Activated CD4-positive, alpha-beta T cell treated with anti-CD3 and anti-CD28 coated beads for 24 hours (primary cell): ENCODE results near the gene BIRC6.
"Not testable (repeated sequence)": the region's sequence is repeated elsewhere in the genome, so short reads cannot be mapped to it uniquely, and the experiment has no call there.

ENCODE experiments used
- DNase-seq, 2 donors: peaks; one replicate each; pipeline ENCODE4 v3.0.0-alpha.2; 2020; ENCODE audit warnings: low read depth in 2 of 2

Gene BIRC6

DNA sequence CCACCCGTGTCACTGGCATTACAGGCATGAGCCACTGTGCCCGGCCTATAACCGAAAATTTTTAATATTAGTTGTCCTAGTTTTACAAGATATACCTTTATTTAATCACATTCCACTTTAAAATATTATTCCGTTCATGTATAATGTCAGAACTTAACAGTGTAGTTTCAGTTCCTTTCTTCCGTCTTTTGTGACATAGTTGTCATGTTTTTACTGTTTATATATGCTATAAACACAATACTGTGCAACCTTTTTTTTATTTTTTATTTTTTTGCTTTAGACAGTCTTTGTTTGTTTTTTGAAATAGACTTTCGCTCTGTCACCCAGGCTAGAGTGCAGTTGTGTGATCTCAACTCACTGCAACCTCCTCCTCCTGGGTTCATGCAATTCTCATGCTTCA is 141.5 kb downstream of the BIRC6 start:
- no peak for DNase-seq

DNA sequence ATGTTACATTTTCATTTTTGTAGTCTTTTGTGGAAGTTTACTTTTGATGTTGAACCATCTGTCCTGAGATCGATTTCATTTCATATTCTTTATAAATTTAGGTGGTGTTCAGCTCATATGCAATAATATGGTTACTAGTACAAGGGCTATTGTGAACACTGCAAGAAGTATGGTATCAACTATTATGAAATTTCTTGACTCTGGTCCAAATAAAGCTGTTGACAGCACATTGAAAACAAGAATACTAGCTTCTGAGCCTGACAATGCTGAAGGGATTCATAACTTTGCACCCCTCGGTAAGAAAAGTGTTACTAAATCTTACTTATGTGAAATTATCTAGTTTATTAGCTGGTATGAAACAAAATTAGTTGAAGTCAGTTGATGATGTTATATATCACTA is 146.1 kb downstream of the BIRC6 start:
- DNase-seq, result no peak

DNA sequence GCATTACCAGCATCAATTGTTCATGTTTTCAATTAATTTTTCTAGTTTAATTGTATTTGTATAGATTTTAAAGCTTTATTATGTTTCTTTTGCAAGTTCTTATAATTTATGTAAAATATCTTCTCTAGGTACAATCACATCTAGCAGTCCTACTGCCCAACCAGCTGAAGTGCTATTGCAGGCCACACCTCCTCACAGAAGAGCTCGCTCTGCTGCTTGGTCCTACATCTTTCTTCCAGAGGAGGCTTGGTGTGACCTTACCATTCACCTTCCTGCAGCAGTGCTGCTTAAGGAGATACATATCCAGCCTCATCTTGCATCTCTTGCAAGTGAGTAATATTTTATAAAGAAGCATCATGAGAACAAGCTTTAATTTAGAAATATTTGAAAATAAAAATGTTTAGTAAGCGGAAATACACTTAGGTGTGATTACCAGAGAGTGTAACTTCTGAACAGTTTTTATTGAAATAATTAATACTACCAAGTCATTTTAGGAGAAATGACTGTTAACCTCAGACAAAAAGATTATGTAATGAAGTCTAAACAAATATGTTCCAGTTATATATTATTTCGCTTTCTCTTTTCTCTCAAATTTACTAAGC is 148.2 kb downstream of the BIRC6 start:
- DNase-seq, result no peak

DNA sequence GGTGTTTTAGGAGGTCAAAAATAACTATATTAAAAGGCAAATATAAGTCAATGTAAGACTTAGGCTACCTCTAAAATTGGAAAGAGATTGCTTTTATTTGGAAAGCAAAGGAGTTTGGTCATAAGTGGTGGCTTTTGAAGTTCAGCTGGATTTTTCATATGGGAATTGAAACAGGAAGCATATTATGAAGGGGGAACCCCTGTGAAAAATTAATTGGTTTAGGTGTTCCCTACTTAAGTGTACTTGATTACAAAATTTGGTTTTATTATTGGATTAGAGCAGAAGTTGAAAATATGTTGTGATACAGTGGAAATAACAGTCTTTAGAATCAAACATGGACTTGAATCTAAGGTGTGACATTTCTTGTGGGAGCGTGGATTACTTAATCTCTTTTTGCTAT is 149.6 kb downstream of the BIRC6 start:
- DNase-seq, result no peak

DNA sequence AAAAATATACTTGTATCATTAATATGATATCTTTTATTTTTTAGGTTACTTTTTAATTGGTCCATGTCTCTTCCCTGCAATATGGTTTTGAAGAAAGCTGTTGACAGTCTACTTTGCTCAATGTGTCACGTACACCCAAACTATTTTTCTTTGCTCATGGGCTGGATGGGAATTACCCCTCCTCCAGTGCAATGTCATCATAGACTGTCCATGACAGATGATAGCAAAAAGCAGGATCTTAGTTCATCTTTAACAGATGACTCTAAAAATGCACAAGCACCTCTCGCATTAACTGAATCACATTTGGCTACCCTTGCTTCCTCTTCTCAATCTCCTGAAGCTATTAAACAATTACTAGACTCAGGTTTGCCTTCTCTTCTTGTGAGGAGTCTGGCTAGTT is 158.1 kb downstream of the BIRC6 start:
- DNase-seq, result no peak

DNA sequence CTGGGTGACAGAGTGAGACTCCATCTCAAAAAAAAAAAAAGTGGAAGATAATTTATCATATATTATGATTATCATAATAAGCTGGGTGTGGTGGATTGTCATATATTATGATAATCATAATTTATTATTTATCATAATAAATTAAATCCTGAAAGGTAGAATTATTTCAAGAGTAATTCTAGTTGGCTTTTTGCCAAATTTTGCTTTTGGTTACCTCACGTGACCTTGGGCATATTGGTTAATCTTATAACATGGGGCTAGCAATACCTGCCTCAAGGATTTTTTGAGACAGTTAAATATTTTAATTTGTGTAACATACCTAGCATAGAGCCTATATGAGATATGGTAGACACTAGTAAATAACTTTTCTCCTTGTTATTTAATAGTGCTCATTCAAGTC is 159.7 kb downstream of the BIRC6 start:
- DNase-seq, result no peak

DNA sequence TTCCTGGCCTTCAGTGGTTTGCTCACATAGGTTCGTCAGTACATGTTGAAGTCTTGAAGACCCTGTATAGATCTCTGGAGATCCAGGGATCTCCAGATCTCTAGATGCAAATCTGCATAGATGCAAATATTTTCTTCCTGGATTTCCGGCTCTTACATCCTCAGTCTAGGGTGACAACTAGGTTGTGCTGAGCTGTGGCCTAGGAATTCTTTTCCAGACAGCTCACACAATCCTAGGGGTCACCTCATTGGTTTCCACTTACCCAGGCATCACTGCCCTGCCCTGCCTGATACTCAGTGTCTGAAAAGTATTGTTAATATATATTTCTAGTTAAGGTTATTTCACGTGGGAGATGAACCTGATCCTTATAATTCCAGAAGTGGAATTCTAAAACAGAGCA is 165.9 kb downstream of the BIRC6 start:
- no peak for DNase-seq

DNA sequence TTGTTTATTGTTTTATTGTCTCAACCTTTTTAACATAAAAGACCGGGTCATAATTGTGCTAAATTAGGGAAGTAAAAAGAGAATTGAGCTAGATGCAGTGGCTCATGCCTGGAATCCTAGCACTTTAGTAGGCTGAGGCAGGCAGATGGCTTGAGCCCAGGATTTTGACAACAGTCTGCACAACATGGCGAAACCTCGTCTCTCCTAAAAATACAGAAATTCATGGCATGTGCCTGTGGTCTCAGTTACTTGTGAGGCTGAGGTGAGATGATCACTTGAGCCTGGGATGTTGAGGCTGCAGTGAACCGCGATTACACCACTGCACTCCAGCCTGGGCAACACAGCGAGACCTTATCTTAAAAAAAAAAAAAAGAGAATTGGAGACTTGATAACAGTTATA is 166.9 kb downstream of the BIRC6 start:
- no peak for DNase-seq

DNA sequence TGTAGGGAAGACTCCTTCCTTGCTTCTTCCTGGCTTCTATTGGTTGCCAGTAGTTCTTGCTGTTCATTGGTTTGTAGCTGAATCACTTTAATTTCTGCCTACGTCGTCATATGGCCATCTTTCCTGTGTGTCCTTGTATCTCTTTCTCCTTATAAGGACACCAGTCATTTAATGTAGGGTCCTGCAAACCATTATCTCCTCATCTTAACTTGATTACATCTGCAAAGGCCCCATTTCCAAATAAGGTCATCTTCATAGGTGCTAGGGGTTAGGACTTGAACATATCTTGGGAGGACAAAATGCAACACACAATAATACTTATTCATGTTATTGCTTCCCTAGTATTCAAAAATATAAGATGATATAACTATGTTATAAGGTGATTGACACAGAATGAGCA is 175.5 kb downstream of the BIRC6 start:
- DNase-seq, result no peak

DNA sequence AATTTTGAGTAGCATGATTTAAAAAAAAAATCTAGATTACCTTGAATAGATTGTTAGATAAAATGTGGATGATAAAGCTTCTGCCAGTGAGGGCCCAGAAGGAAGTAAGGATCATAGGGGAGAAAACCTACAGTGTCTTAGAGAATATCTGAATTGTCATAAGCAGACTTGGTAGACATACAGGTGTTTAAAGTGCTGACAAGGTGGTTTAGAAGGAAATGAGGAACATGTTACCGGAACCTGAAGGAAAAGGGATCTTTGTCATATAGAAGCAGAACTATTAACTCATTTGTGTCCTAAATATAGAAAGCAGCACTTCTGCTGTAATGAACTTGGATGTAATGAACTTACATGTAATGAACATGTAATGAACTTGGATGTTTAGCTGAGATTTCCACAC is 176.1 kb downstream of the BIRC6 start:
- no peak for DNase-seq

DNA sequence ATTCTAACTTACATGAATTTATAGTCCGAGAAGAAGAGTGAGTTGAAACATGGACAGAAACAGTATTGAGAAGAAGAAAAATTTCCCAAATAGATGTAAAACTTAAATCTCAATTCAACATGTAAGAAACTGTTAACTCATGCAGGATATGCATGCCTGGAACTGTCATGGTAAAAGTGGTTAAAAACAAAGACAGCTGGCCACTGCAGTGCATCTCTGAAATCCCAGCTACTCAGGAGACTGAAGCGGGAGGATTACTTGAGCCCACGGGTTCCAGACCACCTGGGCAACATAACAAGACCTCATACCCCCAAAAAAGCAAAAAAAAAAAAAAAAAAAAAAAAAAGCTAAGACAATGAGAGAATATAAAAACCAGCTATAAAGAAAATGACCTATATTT is 178.0 kb downstream of the BIRC6 start:
- DNase-seq, result no peak

DNA sequence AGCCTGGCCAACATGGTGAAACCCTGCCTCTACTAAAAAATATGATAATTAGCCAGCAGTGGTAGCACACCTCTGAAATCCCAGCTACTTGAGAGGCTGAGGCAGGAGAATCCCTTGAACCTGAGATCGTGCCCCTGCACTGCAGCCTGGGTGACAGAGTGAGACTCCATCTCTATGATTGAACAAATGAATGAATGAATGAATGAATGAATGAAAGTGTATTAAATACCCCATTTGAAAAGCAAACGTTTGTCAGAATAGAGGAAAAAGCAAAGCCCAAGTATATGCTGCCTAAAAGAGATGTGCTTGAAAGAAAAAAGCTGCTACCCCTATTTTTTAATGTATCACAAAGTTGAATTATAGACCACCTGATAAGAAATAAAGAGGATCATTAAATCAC is 181.9 kb downstream of the BIRC6 start:
- no peak for DNase-seq

DNA sequence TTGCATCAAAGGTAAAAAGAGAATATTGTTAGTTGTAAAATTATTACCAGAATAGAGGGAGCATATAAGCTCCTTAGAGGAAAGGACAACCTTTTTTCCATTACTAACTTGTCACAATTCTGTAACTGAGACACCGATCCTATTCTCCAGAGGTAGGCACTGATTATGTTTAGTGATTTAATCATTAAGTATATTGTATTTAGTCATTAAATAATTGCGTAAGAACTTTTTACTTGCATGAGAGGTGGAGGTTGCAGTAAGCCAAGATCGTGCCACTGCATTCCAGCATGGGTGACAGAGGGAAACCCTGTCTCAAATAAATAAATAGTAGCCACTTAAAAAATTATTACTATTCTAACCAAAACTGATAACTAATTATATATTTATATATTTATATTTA is 195.7 kb downstream of the BIRC6 start:
- not testable (repeated sequence) for DNase-seq

DNA sequence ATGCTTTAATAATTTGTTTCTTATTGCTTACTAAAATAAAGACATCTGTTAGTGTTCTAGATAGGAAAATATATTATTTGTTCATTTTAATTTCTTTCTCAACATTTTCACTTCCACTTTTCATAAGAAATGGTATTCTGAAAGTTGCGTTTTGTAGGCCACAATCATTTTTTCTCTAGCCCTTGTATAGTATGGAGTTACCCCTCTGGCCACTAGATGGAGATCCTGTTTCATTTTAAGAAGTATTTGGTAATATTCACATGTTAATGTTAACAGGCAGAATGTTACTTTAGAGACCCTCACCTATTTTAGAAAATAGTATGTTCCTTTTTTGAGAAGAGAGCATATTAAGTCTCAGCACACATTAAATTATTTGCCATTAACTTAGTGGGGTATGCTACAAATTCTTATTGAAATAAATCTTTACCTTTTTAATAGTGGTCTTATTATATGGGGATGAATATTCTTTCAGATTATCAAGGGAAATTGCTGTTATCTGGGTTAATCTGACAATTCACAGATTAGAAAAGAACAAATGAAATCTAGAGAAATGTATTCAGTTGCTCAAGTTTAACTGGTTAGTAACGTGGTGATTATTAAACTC is 197.1 kb downstream of the BIRC6 start:
- no peak for DNase-seq

DNA sequence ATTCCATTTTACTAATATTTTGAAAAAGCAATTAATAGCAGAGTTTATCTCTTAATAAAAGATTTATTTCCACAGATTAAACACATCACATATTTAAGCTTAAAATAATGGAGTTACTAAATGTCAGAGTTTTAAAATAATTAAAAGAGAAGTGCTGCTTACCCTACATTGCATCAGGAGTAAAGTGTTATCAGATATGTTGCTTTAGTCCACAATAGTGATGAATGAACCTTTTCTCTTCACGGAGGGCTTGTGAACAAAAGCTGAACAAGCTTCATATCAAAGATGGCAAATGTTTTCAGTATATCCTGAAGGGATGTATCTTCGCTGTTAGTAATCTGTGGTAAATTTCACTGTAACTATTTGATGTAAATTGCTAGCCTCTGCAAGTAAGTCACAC is 201.7 kb downstream of the BIRC6 start:
- no peak for DNase-seq

DNA sequence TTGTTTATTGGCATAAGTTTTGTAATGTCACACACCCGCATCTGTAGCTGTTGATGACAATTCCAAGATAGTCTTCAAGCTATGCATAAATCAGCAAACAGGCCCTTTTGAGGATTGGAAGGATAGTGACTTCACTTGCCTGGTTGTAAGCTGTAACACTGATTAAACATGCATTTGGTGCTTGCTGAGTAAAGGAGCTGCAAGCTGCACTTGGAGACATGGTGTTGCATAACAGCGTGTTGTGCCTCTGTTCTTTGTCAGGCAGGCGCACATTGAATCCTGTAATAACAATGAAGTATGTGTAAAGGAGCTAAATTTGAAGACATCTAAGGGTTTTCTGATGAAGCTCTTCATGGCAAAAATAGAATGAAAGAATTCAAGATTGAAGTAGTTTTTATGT is 202.3 kb downstream of the BIRC6 start:
- DNase-seq, result no peak

DNA sequence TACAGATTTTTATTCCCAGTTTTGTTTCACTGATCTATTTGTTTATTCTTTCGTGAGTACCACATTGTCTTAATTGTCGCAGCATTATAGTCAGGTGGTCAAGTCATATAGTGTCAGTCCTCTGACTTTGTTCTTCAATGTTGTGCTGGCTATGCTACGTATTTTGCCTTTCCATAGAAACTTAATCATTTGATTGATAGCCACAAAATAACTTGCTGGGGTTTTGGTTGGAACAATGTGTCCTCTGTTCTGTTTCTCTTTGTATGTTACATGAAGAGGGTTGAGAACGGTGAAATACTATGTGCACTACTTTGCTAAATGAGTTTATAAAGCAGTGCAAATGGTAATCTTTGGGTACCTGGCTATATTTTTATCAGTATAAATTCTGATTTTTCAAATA is 206.1 kb downstream of the BIRC6 start:
- no peak for DNase-seq

DNA sequence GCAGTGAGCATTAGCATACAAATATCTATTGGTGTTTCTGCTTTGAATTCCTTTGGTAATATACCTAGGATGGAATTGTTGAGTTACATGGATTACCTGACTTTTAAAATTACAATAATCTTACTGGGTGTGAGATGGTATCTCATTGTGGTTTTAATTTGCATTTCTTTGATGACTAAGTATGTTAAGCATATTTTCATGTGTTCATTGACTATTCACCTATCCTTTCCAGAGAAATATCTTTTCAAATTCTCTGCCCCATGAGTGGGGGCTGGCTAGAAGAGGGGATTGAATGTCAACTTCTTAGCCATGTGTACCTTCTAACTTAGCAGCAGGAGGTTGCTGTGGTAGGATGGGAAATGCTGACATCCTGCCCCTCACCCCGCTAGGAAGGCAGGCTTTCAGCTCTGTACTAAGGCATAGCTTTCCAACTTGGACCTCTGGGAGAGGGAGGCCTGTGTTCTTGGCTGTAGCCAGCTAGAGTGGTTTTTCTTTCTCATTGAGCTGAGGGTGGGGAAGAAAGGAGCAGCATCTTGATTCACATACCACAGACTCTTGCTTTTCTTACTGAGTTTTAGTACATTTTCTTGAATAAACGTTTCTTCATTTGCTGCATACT is 207.7 kb downstream of the BIRC6 start:
- no peak for DNase-seq

DNA sequence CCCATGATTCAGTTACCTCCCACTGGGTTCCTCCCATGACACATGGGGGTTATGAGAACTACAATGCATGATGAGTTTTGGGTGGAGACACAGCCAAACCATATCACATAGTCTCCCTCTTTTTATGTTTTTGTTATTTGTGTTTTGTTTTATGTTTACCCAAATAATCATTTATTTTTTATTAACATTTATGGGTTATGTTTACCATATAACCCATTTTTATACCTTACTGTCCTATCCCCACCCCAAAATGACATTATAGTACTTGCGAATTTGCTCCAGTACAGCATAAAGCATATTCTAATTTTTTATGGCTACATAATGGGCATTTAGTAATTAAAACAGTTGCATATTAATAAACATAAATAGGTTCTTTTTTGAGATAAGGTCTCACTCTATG is 209.1 kb downstream of the BIRC6 start:
- DNase-seq, result no peak

DNA sequence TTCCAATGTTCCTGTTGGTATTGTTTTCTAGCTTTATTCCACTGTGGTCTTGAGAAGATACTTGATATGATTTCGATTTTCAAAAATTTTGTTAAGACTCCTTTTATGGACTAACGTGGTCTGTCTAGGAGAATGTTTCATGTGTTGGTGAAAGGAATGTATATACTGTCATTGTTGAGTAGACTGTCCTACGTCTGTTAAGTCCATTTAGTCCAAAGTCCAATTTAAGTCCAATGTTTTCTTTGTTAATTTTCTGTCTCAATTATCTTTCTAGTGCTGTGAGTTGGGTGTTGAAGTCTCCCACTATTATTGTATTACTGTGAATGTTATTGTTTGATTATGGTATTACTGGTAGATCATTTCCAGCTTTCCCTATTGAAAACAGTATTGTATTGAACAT is 215.2 kb downstream of the BIRC6 start:
- DNase-seq, result no peak

DNA sequence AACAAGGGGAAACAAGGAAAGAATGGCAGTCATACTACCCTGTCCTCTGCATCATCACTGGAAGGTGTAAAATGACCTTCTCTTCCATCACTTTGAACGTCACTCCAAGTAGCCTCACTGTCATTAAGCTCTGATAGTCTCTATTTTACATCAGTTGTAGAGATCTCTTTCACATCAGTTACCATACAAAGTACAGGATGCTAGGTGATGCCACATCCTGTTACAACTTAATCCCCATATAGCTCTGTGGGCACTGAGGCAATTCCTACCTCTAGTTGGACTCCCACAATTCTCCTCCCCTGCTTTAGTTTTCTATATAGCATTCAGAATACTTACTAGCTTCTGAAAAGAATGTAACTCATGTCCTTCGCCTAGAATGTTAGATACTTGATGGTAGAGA is 215.9 kb downstream of the BIRC6 start:
- no peak for DNase-seq

DNA sequence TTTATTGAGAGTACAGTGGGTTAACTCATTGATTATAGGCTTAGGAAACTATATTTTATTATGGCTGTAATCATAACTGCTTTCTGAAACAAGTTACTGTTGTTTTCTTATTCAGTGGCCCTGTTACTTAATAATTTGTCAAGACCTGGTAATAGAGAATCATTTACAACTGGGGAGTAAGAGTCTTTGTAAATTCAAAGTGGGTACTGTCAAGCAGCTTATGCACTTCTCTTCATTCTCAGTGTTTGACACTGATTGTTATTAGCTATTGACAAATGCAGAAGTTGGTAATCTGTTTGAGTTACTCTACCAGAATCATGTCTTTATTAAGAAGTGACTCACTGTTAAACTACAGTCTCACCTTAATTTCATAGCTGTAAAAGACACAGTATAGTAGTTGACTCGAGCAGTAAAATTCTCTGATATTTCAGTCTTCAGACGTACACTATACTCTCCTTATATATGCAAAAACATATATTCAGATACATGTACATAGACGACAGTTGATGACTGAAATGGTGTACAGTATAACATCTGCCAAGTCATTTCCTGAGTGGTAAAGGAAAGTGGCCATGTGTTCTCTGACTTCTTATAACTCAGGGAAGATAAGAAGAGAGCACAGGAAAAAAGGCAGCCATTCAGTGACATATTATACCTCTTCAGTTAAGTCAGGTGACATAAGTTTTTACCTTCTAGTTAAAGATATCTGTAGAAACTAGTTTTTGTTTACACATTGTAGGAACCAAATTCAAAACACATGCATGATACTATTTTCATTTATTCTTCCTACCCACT is 235.0 kb downstream of the BIRC6 start:
- DNase-seq, result no peak

DNA sequence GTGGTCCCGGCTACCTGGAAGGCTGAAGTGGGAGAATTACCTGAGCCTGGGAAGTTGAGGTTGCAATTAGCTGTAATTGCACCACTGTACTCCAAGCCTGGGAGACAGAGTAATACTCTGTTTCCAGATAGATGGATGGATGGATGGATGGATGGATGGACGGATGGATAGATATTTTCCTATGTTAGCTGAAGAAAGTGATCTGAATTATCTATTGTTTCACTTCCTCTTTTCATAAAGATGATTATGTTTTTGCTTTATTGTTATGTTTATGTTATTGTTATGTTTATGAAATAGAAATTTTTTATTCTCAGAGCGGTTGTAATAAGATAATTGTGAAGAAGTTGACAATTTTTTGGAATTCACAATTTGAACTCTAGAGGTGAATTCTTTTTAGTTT is 237.8 kb downstream of the BIRC6 start:
- DNase-seq, result no peak
